Measurements from ENCODE around the gene BEND3. TPM values are rescaled to one million over a fixed set of nuclear protein-coding genes. Genes with fewer than 3 reads are reported as not detected.

The BEND3 gene
- total RNA-seq, 3 donors from 2014 or later: 3.6 to 6.7 (median 5.3) TPM

DNA sequence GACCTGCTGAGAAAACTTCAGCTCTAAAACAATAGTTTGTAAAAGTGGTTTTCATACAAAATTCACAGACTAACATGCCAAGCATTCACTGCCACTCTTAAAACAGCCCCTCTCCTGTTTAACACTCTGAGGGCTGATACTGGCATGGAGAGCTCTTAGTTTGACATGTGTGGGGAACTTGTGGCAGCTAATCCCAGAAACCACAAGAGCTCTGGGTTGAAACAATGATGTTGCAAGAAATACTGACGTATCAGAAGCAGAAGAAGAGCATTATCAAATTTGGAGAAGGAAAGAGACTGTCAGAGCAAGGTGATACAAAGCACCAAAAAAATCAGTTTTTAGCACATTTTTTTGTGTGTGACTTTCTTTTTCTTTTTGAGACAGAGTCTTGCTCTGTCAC lies 5.1 kb downstream of the BEND3 start:
- no peaks in the 10 kb centered on the region for H3K9me3 ChIP-seq
- no peaks in the 10 kb centered on the region for H3K4me1 ChIP-seq (ENCODE audit: low read depth)
- no peak for DNase-seq
- intact Hi-C loops (cut with DNase I, micrococcal nuclease): no loop called here
- ATAC-seq: no peak
- TF ChIP-seq, protein P1, sequence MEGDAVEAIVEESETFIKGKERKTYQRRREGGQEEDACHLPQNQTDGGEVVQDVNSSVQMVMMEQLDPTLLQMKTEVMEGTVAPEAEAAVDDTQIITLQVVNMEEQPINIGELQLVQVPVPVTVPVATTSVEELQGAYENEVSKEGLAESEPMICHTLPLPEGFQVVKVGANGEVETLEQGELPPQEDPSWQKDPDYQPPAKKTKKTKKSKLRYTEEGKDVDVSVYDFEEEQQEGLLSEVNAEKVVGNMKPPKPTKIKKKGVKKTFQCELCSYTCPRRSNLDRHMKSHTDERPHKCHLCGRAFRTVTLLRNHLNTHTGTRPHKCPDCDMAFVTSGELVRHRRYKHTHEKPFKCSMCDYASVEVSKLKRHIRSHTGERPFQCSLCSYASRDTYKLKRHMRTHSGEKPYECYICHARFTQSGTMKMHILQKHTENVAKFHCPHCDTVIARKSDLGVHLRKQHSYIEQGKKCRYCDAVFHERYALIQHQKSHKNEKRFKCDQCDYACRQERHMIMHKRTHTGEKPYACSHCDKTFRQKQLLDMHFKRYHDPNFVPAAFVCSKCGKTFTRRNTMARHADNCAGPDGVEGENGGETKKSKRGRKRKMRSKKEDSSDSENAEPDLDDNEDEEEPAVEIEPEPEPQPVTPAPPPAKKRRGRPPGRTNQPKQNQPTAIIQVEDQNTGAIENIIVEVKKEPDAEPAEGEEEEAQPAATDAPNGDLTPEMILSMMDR (IDR thresholded peaks at IDR 0.05): no peak
- H3K36me3 ChIP-seq (ENCODE audit: low read depth): no peaks in the 10 kb centered on the region
- H3K4me3 ChIP-seq: no peak overlapping the region

GRCh38 chr6:107108201-107108890 lies 7.0 kb downstream of the BEND3 start:
- no peak for DNase-seq
- no peaks in the 10 kb centered on the region for H3K4me1 ChIP-seq (ENCODE audit: low read depth)
- TF ChIP-seq, protein P1 (IDR thresholded peaks at IDR 0.05): no peak
- no peak overlapping the region for H3K4me3 ChIP-seq
- no peaks in the 10 kb centered on the region for H3K36me3 ChIP-seq (ENCODE audit: low read depth)
- ATAC-seq: no peak
- intact Hi-C loops (cut with DNase I, micrococcal nuclease): no loop called here
- H3K9me3 ChIP-seq: no peaks in the 10 kb centered on the region

DNA sequence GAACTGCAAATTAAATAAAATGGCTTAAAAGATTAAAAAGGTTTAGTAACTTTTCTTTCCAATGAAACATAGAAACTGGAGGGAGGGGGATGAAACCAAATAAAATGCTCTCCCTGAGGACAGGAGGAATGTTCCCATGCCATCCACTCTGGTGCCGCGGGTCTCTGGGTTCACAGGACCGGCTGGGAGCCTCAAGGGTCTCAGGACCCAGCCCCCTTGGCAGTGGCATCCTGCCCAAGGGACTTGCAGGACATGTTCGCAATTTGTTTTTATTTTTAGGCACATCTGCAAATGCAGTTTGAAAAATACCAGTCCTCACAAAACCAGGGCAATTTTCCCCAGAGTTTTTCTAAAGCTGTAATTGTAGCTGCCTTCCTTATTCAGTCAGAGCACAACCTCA lies 7.5 kb downstream of the BEND3 start:
- no peak for DNase-seq
- no peak for ATAC-seq
- intact Hi-C loops (cut with DNase I, micrococcal nuclease): no loop called here

DNA sequence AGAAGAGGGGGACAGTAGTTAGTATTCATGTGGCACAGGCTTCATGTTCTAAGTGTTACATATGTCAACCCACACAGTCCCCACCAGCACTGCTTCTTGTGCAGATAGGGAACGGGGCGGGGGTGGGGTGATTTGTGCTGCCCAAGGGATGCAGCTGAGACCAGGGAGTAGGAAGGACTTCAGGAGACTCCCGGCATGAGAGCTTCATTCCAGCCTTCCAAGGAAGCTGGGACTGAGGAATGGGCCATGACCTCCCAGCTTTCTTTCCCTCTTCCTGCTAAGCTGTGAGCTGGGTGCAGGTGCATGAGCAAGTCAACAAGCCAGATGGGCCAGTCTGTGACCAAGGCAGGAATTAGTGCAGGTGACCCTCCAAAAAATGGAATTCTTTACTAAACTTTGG lies 9.2 kb downstream of the BEND3 start:
- TF ChIP-seq, protein P1 (IDR thresholded peaks at IDR 0.05): no peak
- intact Hi-C loops (cut with DNase I, micrococcal nuclease): no loop called here
- Histone ChIP-seq H3K4me1 (ENCODE audit: low read depth) (no peaks in the 10 kb centered on the region), H3K9me3 (no peaks in the 10 kb centered on the region), H3K36me3 (ENCODE audit: low read depth) (no peaks in the 10 kb centered on the region), H3K4me3 (no peak overlapping the region)
- no peak for DNase-seq
- ATAC-seq: no peak

More for the DNA sequence above, 7.5 kb downstream of the BEND3 start:
- H3K4me1 ChIP-seq (ENCODE audit: low read depth): no peaks in the 10 kb centered on the region
- no peaks in the 10 kb centered on the region for H3K9me3 ChIP-seq
- H3K36me3 ChIP-seq (ENCODE audit: low read depth): no peaks in the 10 kb centered on the region
- H3K4me3 ChIP-seq: no peak overlapping the region
- TF ChIP-seq, protein P1 (IDR thresholded peaks at IDR 0.05): no peak

GRCh38 chr6:107105511-107106116 lies 9.7 kb downstream of the BEND3 start:
- Histone ChIP-seq H3K4me3 (no peak overlapping the region), H3K36me3 (ENCODE audit: low read depth) (no peaks in the 10 kb centered on the region), H3K9me3 (no peaks in the 10 kb centered on the region), H3K4me1 (ENCODE audit: low read depth) (no peaks in the 10 kb centered on the region)
- DNase-seq (no peak), ATAC-seq (no peak)
- TF ChIP-seq, protein P1 (IDR thresholded peaks at IDR 0.05): no peak
- intact Hi-C loops (cut with DNase I, micrococcal nuclease): no loop called here
